Fibroblast of lung (primary cell): ENCODE data around the gene HECW1. TPM values are rescaled to one million over a fixed set of nuclear protein-coding genes. Genes with fewer than 3 reads are reported as not detected.

ENCODE experiments used
- DNase-seq, 2 donors: peaks; one replicate each; pipeline versions ENCODE4 v3.0.0 to v3.0.0-alpha.2; 2010; ENCODE audit warnings: low read depth in 2 of 2
- H2AFZ ChIP-seq: 2 replicates; pipeline ENCODE4 v1.5.1; 2012; ENCODE audit warnings: low read length, control low read depth, inconsistent platforms
- H3K27ac ChIP-seq: 2 replicates; pipeline ENCODE4 v1.5.1; 2011; ENCODE audit warnings: low read length, control low read depth; ENCODE audit not compliant: insufficient read depth
- H3K27me3 ChIP-seq: 2 replicates; pipeline ENCODE4 v1.5.1; 2011; ENCODE audit warnings: mild to moderate bottlenecking, low read length; ENCODE audit not compliant: control insufficient read depth, insufficient read depth
- H3K36me3 ChIP-seq: 2 replicates; pipeline ENCODE4 v1.5.1; 2011; ENCODE audit warnings: low read length; ENCODE audit not compliant: control insufficient read depth, insufficient read depth
- H3K4me1 ChIP-seq: 2 replicates; pipeline ENCODE4 v1.5.1; 2011; ENCODE audit warnings: low read length; ENCODE audit not compliant: control insufficient read depth, insufficient read depth; ENCODE audit errors: extremely low read depth
- H3K4me2 ChIP-seq: 2 replicates; pipeline ENCODE4 v1.5.1; 2011; ENCODE audit warnings: low read length, control low read depth; ENCODE audit not compliant: insufficient read depth; ENCODE audit errors: extremely low read depth
- H3K4me3 ChIP-seq, 4 experiments: fragments of 200-600 bp in 1 of 4; sonication (generic) in 1 of 4; replicated peaks in 1 of 4; 2 replicates each; pipeline ENCODE4 v1.5.1; 2011 to 2016; ENCODE audit warnings: low read length in 4 of 4, low read depth in 3 of 4, mild to moderate bottlenecking in 3 of 4, control low read depth in 2 of 4, inconsistent platforms in 1 of 4, mixed read lengths in 1 of 4; ENCODE audit not compliant: insufficient read depth in 1 of 4; ENCODE audit errors: control extremely low read depth in 1 of 4
- H3K79me2 ChIP-seq: 2 replicates; pipeline ENCODE4 v1.5.1; 2012; ENCODE audit warnings: mild to moderate bottlenecking, low read length, inconsistent platforms; ENCODE audit not compliant: control insufficient read depth, insufficient read depth
- H3K9ac ChIP-seq: 2 replicates; pipeline ENCODE4 v1.5.1; 2011; ENCODE audit warnings: mild to moderate bottlenecking, low read length, control low read depth; ENCODE audit not compliant: insufficient read depth
- H3K9me3 ChIP-seq: 2 replicates; pipeline ENCODE4 v1.5.1; 2012; ENCODE audit warnings: low read depth, low read length; ENCODE audit not compliant: control insufficient read depth, insufficient read depth
- H4K20me1 ChIP-seq: 2 replicates; pipeline ENCODE4 v1.5.1; 2011; ENCODE audit warnings: low read length; ENCODE audit not compliant: control insufficient read depth, insufficient read depth; ENCODE audit errors: extremely low read depth
- EZH2 ChIP-seq: IDR thresholded peaks from 2 replicates; pipeline ENCODE4 v1.5.1; 2012; ENCODE audit warnings: low read length, control low read depth, mild to moderate bottlenecking; ENCODE audit errors: missing control alignments
- polyA plus RNA-seq, 2 donors: library from polyadenylated mRNA; depleted of rRNA in 1 of 2; stranded (reverse) in 1 of 2; unstranded in 1 of 2; fragments of >200 nt; gene quantifications; 2 replicates each; pipeline ENCODE4 v1.2.1, GENCODE V29; 2011 to 2012; ENCODE audit warnings: missing spikeins in 1 of 2
- total RNA-seq: library from RNA; depleted of rRNA; stranded (reverse); fragments of >200 nt; gene quantifications from 2 replicates; pipeline ENCODE4 v1.2.1, GENCODE V29; 2014
- TF ChIP-seq, protein P1 (sequence below), 2 donors: IDR thresholded peaks in 1 of 2; conservative IDR thresholded peaks in 1 of 2; 1 replicate in 1 of 2; 2 replicates in 1 of 2; pipeline ENCODE4 v1.5.1; 2011 to 2012; ENCODE audit warnings: low read length in 2 of 2, control low read depth in 1 of 2, inconsistent platforms in 1 of 2, low read depth in 1 of 2, mild to moderate bottlenecking in 1 of 2

HECW1 gene
- total and polyA plus RNA-seq, 2 donors (not counting 1 experiment from before 2014, with no cell fraction given) = 1.1 to 6.1 TPM

GRCh38 chr7:43398831-43399230 is 286.4 kb downstream of the HECW1 start:
- H2AFZ ChIP-seq = no peak overlapping the region
- no peak for TF ChIP-seq EZH2
- TF ChIP-seq, protein P1, sequence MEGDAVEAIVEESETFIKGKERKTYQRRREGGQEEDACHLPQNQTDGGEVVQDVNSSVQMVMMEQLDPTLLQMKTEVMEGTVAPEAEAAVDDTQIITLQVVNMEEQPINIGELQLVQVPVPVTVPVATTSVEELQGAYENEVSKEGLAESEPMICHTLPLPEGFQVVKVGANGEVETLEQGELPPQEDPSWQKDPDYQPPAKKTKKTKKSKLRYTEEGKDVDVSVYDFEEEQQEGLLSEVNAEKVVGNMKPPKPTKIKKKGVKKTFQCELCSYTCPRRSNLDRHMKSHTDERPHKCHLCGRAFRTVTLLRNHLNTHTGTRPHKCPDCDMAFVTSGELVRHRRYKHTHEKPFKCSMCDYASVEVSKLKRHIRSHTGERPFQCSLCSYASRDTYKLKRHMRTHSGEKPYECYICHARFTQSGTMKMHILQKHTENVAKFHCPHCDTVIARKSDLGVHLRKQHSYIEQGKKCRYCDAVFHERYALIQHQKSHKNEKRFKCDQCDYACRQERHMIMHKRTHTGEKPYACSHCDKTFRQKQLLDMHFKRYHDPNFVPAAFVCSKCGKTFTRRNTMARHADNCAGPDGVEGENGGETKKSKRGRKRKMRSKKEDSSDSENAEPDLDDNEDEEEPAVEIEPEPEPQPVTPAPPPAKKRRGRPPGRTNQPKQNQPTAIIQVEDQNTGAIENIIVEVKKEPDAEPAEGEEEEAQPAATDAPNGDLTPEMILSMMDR (conservative IDR thresholded peaks at IDR 0.05 in 1 of 2, IDR thresholded peaks at IDR 0.05 in 1 of 2; ENCODE audit: low read depth in 1 of 2, low read length in 2 of 2) = no peak
- DNase-seq = no peak
- no peaks in the 10 kb centered on the region for H4K20me1 ChIP-seq
- H3K4me1 ChIP-seq = no peaks in the 10 kb centered on the region
- H3K9ac ChIP-seq = no peak overlapping the region
- no peak overlapping the region for H3K27ac ChIP-seq
- H3K4me3 ChIP-seq = no peak overlapping the region
- no peaks in the 10 kb centered on the region for H3K27me3 ChIP-seq
- no peaks in the 10 kb centered on the region for H3K79me2 ChIP-seq
- H3K36me3 ChIP-seq = no peaks in the 10 kb centered on the region
- no peak overlapping the region for H3K4me2 ChIP-seq
- no peaks in the 10 kb centered on the region for H3K9me3 ChIP-seq

- Histone ChIP-seq H3K9me3 (no peaks in the 10 kb centered on the region), H3K27ac (no peak overlapping the region), H3K27me3 (no peaks in the 10 kb centered on the region), H3K4me1 (no peaks in the 10 kb centered on the region), H3K79me2 (no peaks in the 10 kb centered on the region), H3K4me2 (no peak overlapping the region), H2AFZ (no peak overlapping the region), H4K20me1 (no peaks in the 10 kb centered on the region), H3K9ac (no peak overlapping the region), H3K36me3 (no peaks in the 10 kb centered on the region), H3K4me3 (no peak overlapping the region)
- TF ChIP-seq, protein P1 (conservative IDR thresholded peaks at IDR 0.05 in 1 of 2, IDR thresholded peaks at IDR 0.05 in 1 of 2; ENCODE audit: low read depth in 1 of 2, low read length in 2 of 2) = no peak
- TF ChIP-seq EZH2 = no peak
- DNase-seq = no peak
Measured at GRCh38 chr7:43405948-43406347, 293.5 kb downstream of the HECW1 start.

- Histone ChIP-seq H2AFZ (no peak overlapping the region), H3K4me3 (no peak overlapping the region), H3K27me3 (no peaks in the 10 kb centered on the region), H4K20me1 (no peaks in the 10 kb centered on the region), H3K9me3 (no peaks in the 10 kb centered on the region), H3K27ac (no peak overlapping the region), H3K36me3 (no peaks in the 10 kb centered on the region), H3K4me1 (no peaks in the 10 kb centered on the region), H3K4me2 (no peak overlapping the region), H3K79me2 (no peaks in the 10 kb centered on the region), H3K9ac (no peak overlapping the region)
- no peak for DNase-seq
- no peak for TF ChIP-seq EZH2
- TF ChIP-seq, protein P1 (conservative IDR thresholded peaks at IDR 0.05 in 1 of 2, IDR thresholded peaks at IDR 0.05 in 1 of 2; ENCODE audit: low read depth in 1 of 2, low read length in 2 of 2) = no peak
Measured at GRCh38 chr7:43406961-43407360, 294.5 kb downstream of the HECW1 start.
